Measurements from ENCODE around the gene BICRA.

DNA sequence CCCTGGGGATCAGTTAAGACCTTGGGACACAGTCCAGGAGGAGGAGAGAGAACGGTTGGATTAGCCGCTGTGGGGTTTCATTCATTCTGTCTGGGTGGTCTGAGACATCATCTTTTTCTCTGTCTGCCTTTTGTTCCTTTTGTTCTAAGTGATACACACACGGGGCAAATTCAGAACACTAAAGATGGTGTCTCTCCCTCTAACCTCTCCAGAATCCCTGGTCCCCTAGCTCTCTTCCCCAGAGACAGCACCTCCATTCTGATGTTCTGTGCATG lies 5.0 kb downstream of the BICRA start:
- TF ChIP-seq CTCF (IDR thresholded peaks at IDR 0.05) (no peak), POLR2AphosphoS5 (IDR thresholded peaks at IDR 0.05; ENCODE audit: insufficient read depth in 1 of 2, low read depth in 1 of 2) (no peak)

Measured in vagina (tissue), 2 donors.